ENCODE measurements around the gene EXTL1.

The EXTL1 gene

GRCh38 chr1:26044971-26045721, 23.6 kb downstream of the EXTL1 start:
- no peak for DNase-seq

- DNase-seq = no peak
These were observed 24.2 kb downstream of the EXTL1 start, which contains the start of gene SLC30A2 for GRCh38 chr1:26045722-26046245. Gene SLC30A2, minus strand, starts transcription at chr1:26046118. Its CDS starts 222 bp downstream, at chr1:26045896.

- no peak for DNase-seq
These were observed 24.9 kb downstream of the EXTL1 start for GRCh38 chr1:26046246-26047095.

- DNase-seq = no peak
These were observed 25.8 kb downstream of the EXTL1 start for GRCh38 chr1:26047278-26047874.

- no peak for DNase-seq
These were observed 28.1 kb downstream of the EXTL1 start for GRCh38 chr1:26049531-26050247.

GRCh38 chr1:26050248-26050640, 28.7 kb downstream of the EXTL1 start:
- no peak for DNase-seq

GRCh38 chr1:26053718-26054560, 32.4 kb downstream of the EXTL1 start:
- DNase-seq = no peak

GRCh38 chr1:26055041-26055440, 33.5 kb downstream of the EXTL1 start:
- DNase-seq = no peak

- DNase-seq = no peak
These were observed 35.6 kb downstream of the EXTL1 start for GRCh38 chr1:26057189-26057588.

- no peak for DNase-seq
These were observed 36.5 kb downstream of the EXTL1 start for GRCh38 chr1:26058052-26058595.

- DNase-seq = no peak
These were observed 38.3 kb downstream of the EXTL1 start for GRCh38 chr1:26059906-26060305.

- no peak for DNase-seq
These were observed 39.4 kb downstream of the EXTL1 start for GRCh38 chr1:26060832-26061574.

GRCh38 chr1:26064553-26064952, 43.0 kb downstream of the EXTL1 start:
- no peak for DNase-seq

GRCh38 chr1:26066160-26066559, 44.6 kb downstream of the EXTL1 start:
- no peak for DNase-seq

GRCh38 chr1:26066857-26067256, 45.3 kb downstream of the EXTL1 start:
- no peak for DNase-seq

- DNase-seq = no peak
These were observed 45.9 kb downstream of the EXTL1 start, which contains the start of gene TRIM63 for GRCh38 chr1:26067432-26067911. Gene TRIM63, minus strand, starts transcription at chr1:26067630. Its CDS starts 136 bp downstream, at chr1:26067494.

GRCh38 chr1:26069941-26070295, 48.3 kb downstream of the EXTL1 start:
- DNase-seq = no peak

- DNase-seq = no peak
These were observed 48.9 kb downstream of the EXTL1 start for GRCh38 chr1:26070296-26070962.

- DNase-seq = no peak
These were observed 49.4 kb downstream of the EXTL1 start for GRCh38 chr1:26070963-26071342.

GRCh38 chr1:26072305-26072704, 50.7 kb downstream of the EXTL1 start:
- no peak for DNase-seq
